ENCODE results near the gene STK40.

DNA sequence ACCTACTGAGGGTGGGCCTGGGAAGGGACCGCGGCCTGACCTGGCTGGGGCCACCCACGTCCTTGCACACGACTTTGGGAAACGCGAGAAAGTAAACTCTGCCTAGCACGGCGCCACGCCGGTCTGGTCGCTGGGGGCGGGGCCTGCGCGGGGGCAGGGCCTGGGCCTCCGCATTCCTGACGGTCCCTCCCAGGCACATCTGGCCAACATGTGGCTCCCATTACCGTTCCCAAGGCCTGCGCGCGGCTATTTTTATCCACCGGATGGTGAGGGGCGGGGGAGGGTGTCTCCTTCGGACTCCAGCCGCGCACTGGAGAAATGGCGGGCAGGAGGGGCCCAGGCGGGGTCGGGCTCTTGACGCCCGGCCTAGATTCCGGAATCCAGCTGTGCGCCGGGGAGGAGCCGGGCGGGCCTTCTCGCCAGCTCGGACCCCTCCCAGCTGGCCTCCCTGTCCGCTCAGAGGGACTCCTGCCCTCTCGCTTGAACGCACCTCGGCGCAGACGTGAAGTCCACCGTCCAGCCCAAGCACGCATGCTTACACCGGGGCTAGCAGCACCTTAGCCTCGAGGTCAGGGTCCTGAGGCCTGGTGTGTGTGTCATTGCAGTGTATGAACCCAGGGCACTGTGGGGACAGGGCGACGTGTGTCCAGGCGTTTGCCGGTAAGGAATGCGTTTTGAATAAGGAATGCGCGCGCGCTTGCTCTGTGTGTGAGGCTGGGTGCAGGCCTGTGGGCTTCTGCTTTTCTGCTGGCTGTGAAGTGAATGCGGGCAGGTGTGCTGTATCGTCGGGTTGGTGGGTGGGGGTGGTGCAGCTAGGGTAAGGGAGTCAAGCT, 64.4 kb downstream of the STK40 start:
- peak; percentile 44 for TF ChIP-seq YY1 (IDR thresholded peaks at IDR 0.05; ENCODE audit: insufficient read depth, insufficient read length)
- TF ChIP-seq ZNF274 (IDR thresholded peaks at IDR 0.05; ENCODE audit: low read depth, low read length): no peak
